Caco-2 (cell line): Measurements from ENCODE around the gene PAK6. TPM values are rescaled to one million over a fixed set of nuclear protein-coding genes. Genes with fewer than 3 reads are reported as not detected.

Source experiments
- BruUV-seq: library from RNA; stranded (reverse); fragments of 400-500 nt; replicated peaks from 2 replicates; lab custom pipeline; 2021; lab: Mats Ljungman, UMichigan
- CTCF ChIA-PET: fragments of 300-600 bp; sonication (Branson Sonifier 250); formaldehyde crosslinking; loops from one replicate; lab custom pipeline; 2022; ENCODE audit warnings: antibody characterized with exemption; lab: Charles Lee
- POLR2A ChIA-PET: fragments of 300-600 bp; sonication (Branson Sonifier 250); formaldehyde crosslinking; loops from one replicate; lab custom pipeline; 2022; ENCODE audit warnings: antibody characterized with exemption; lab: Charles Lee
- DNase-seq, 2 experiments: peaks; one replicate each; pipeline versions ENCODE4 v3.0.0 to v3.0.0-alpha.2; 2020 to 2022
- H3K27me3 ChIP-seq: replicated peaks from 2 replicates; pipeline ENCODE4 v1.6.0; 2011; ENCODE audit warnings: low read length; ENCODE audit not compliant: control insufficient read depth, insufficient read depth
- H3K36me3 ChIP-seq: 2 replicates; pipeline ENCODE4 v1.5.1; 2011; ENCODE audit warnings: low read length; ENCODE audit not compliant: control insufficient read depth, insufficient read depth
- H3K4me1 ChIP-seq: fragments of 250-450 bp; sonication (Bioruptor Pico); 2 replicates; pipeline ENCODE4 v1.5.1; 2020; ENCODE audit warnings: mild to moderate bottlenecking
- H3K4me3 ChIP-seq: 2 replicates; pipeline ENCODE4 v1.5.1; 2011; ENCODE audit warnings: low read depth, mild to moderate bottlenecking, control low read depth, low read length
- H3K9me3 ChIP-seq: fragments of 250-450 bp; sonication (Bioruptor Pico); 2 replicates; pipeline ENCODE4 v1.5.1; 2020; ENCODE audit warnings: mild to moderate bottlenecking, moderate library complexity
- H3K27ac Mint-ChIP-seq: one replicate; pipeline ENCODE4 v1.8.0; 2022; ENCODE audit warnings: mixed read lengths; ENCODE audit not compliant: unreplicated experiment
- H3K27me3 Mint-ChIP-seq: one replicate; pipeline ENCODE4 v1.8.0; 2022; ENCODE audit warnings: mixed read lengths; ENCODE audit not compliant: insufficient read depth, unreplicated experiment
- H3K36me3 Mint-ChIP-seq: one replicate; pipeline ENCODE4 v1.8.0; 2022; ENCODE audit warnings: mild to moderate bottlenecking, mixed read lengths; ENCODE audit not compliant: insufficient read depth, unreplicated experiment
- H3K4me1 Mint-ChIP-seq: one replicate; pipeline ENCODE4 v1.8.0; 2022; ENCODE audit warnings: low read depth, mixed read lengths; ENCODE audit not compliant: unreplicated experiment
- H3K4me3 Mint-ChIP-seq: one replicate; pipeline ENCODE4 v1.8.0; 2022; ENCODE audit warnings: mild to moderate bottlenecking, moderate library complexity, mixed read lengths; ENCODE audit not compliant: unreplicated experiment
- H3K9me3 Mint-ChIP-seq: one replicate; pipeline ENCODE4 v1.8.0; 2022; ENCODE audit warnings: mixed read lengths; ENCODE audit not compliant: unreplicated experiment
- intact Hi-C: fragments of 100-400 bp; cut with micrococcal nuclease; formaldehyde crosslinking; loops from one replicate; pipeline ENCODE4 v1.10.0; 2022; ENCODE audit not compliant: unreplicated experiment
- total RNA-seq: library from RNA; stranded (reverse); gene quantifications from 2 replicates; pipeline ENCODE4 v1.2.3, GENCODE V29; 2022
- TF ChIP-seq, protein P1 (sequence below), 2 experiments: fragments of 200-600 bp in 1 of 2; IDR thresholded peaks; 1 replicate in 1 of 2; 2 replicates in 1 of 2; pipeline versions ENCODE4 v1.5.1 to v1.8.0; 2011 to 2022; ENCODE audit warnings: antibody characterized with exemption in 1 of 2, control low read depth in 1 of 2, inconsistent platforms in 1 of 2, low read depth in 1 of 2, low read length in 1 of 2, mild to moderate bottlenecking in 1 of 2, moderate library complexity in 1 of 2; ENCODE audit not compliant: insufficient read depth in 1 of 2, severe bottlenecking in 1 of 2, unreplicated experiment in 1 of 2

Gene PAK6
- total RNA-seq, 1 experiment from 2014 or later, result 20.7 TPM

DNA sequence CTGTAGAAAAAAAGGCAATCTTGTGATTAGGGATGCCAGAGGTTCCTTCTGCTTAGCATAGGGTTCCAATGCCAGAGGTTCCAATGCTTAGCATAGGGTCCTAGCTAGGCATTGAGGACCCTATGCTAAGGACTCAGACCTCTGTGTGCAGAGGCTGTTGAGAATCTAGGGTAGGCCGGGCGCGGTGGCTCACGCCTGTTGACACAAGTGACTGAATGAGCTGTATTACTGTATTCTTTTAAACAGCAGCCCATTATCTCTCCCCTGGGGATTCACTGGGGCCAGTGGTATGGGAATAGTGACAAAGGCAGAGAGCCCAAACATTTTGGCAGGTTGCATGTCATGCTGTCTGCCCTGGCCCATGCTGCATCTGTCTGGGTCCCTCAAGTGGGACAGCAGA lies 16.2 kb downstream of the PAK6 start:
- POLR2A ChIA-PET, result no interaction called here
- no peak overlapping the region for H3K4me3 ChIP-seq
- no peaks in the 10 kb centered on the region for H3K27me3 Mint-ChIP-seq
- H3K36me3 ChIP-seq, result peaks cover 1% of the 10 kb centered on the region; the same call in 1 of the 2 replicates
- no peaks in the 10 kb centered on the region for H3K27me3 ChIP-seq
- no peak overlapping the region for H3K27ac Mint-ChIP-seq
- peaks cover 15% of the 10 kb centered on the region for H3K4me1 Mint-ChIP-seq
- H3K4me3 Mint-ChIP-seq, result no peak overlapping the region
- H3K36me3 Mint-ChIP-seq, result peaks cover 19% of the 10 kb centered on the region
- peaks cover 34% of the 10 kb centered on the region for H3K4me1 ChIP-seq
- H3K9me3 Mint-ChIP-seq, result no peaks in the 10 kb centered on the region
- CTCF ChIA-PET, result interaction anchor here (1.1 to 2.0 kb wide), 3 partner anchors 8 to 24 kb away, joined by 4 to 6 read pairs (median 4); no protein-coding TSS in a partner anchor
- H3K9me3 ChIP-seq, result no peaks in the 10 kb centered on the region
- no peak for DNase-seq
- BruUV-seq, result no TSS peak
- intact Hi-C loops, result no loop called here
- TF ChIP-seq, protein P1, sequence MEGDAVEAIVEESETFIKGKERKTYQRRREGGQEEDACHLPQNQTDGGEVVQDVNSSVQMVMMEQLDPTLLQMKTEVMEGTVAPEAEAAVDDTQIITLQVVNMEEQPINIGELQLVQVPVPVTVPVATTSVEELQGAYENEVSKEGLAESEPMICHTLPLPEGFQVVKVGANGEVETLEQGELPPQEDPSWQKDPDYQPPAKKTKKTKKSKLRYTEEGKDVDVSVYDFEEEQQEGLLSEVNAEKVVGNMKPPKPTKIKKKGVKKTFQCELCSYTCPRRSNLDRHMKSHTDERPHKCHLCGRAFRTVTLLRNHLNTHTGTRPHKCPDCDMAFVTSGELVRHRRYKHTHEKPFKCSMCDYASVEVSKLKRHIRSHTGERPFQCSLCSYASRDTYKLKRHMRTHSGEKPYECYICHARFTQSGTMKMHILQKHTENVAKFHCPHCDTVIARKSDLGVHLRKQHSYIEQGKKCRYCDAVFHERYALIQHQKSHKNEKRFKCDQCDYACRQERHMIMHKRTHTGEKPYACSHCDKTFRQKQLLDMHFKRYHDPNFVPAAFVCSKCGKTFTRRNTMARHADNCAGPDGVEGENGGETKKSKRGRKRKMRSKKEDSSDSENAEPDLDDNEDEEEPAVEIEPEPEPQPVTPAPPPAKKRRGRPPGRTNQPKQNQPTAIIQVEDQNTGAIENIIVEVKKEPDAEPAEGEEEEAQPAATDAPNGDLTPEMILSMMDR (IDR thresholded peaks at IDR 0.05; ENCODE audit: insufficient read depth in 1 of 2, low read depth in 1 of 2, low read length in 1 of 2, severe bottlenecking in 1 of 2, unreplicated experiment in 1 of 2), result no peak

GRCh38 chr15:40256638-40257235 lies 17.9 kb downstream of the PAK6 start:
- Mint-ChIP-seq H3K27me3 (no peaks in the 10 kb centered on the region), H3K9me3 (no peaks in the 10 kb centered on the region), H3K36me3 (peaks cover 19% of the 10 kb centered on the region), H3K4me1 (peaks cover 15% of the 10 kb centered on the region), H3K4me3 (no peak overlapping the region), H3K27ac (no peak overlapping the region)
- peaks cover 1% of the 10 kb centered on the region; the same call in 1 of the 2 replicates for H3K36me3 ChIP-seq
- H3K4me1 ChIP-seq, result peaks cover 31% of the 10 kb centered on the region
- DNase-seq, result no peak
- H3K4me3 ChIP-seq, result no peak overlapping the region
- intact Hi-C loops, result no loop called here
- no peaks in the 10 kb centered on the region for H3K27me3 ChIP-seq
- POLR2A ChIA-PET, result no interaction called here
- BruUV-seq, result no TSS peak
- CTCF ChIA-PET, result interaction anchor here (0.7 kb wide), 1 partner anchor 19 kb away, joined by 5 read pairs; no protein-coding TSS in a partner anchor
- TF ChIP-seq, protein P1 (IDR thresholded peaks at IDR 0.05; ENCODE audit: insufficient read depth in 1 of 2, low read depth in 1 of 2, low read length in 1 of 2, severe bottlenecking in 1 of 2, unreplicated experiment in 1 of 2), result no peak
- H3K9me3 ChIP-seq, result no peaks in the 10 kb centered on the region

GRCh38 chr15:40257656-40258450 lies 19.0 kb downstream of the PAK6 start:
- Histone ChIP-seq H3K36me3 (peaks cover 1% of the 10 kb centered on the region; the same call in 1 of the 2 replicates), H3K4me1 (peaks cover 25% of the 10 kb centered on the region), H3K4me3 (no peak overlapping the region), H3K9me3 (no peaks in the 10 kb centered on the region), H3K27me3 (no peaks in the 10 kb centered on the region)
- CTCF ChIA-PET, result interaction anchor here (0.6 to 1.5 kb wide), 3 partner anchors 10 to 20 kb away, joined by 3 to 6 read pairs (median 5); no protein-coding TSS in a partner anchor
- peak; percentile 48 to 73 for DNase-seq
- H3K36me3 Mint-ChIP-seq, result peaks cover 19% of the 10 kb centered on the region
- no TSS peak for BruUV-seq
- TF ChIP-seq, protein P1 (IDR thresholded peaks at IDR 0.05; ENCODE audit: insufficient read depth in 1 of 2, low read depth in 1 of 2, low read length in 1 of 2, severe bottlenecking in 1 of 2, unreplicated experiment in 1 of 2), result no peak
- H3K27me3 Mint-ChIP-seq, result no peaks in the 10 kb centered on the region
- H3K4me1 Mint-ChIP-seq, result peaks cover 15% of the 10 kb centered on the region
- no peak overlapping the region for H3K27ac Mint-ChIP-seq
- H3K9me3 Mint-ChIP-seq, result no peaks in the 10 kb centered on the region
- intact Hi-C loops, result no loop called here
- no peak overlapping the region for H3K4me3 Mint-ChIP-seq
- POLR2A ChIA-PET, result no interaction called here
